ENCODE data around the gene FPGS.

DNA sequence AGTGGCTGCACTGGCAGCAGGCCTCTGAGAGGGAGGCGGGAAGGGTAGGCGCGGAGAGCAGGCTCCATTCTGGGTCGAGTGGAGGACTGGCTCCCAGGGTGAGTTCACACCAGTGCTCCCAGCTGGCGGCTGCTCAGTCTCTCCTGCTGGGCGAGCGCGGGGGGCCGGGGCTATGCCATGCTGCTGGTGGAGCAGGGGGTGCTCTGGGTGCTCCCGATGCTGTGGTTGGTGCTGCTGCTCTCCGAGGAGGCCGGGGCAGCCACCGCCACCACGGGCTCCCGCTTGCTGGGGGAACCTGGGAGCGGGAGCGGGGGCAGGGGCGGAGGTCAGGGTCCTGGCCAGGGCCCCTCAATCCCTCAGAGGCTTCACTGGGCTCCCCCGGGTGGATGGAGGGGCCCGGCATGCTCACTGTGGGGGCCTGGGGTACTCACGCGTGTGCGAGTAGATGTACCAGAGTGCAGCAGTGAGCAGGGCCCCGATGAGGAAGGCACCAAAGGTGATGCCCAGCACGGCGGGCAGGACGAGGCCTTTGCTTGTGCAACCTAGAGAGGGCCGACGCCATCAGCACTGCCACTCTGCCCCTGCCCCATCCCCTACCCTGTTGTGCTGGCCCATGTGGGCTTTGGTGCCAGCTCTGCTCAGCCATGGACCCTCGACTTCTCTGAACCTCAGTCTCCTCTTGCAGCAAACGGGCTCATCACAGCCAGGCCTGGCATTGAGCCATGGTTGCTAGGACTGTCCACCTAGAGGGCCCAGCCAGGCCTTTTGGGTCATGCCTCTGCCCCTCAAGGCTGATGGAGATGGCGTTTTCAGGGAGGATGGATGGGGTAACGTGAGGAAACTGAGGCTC is 13.1 kb downstream of the FPGS start:
- TF ChIP-seq EZH2 (IDR thresholded peaks at IDR 0.05) = no peak
- no peak for TF ChIP-seq POLR2AphosphoS5 (IDR thresholded peaks at IDR 0.05; ENCODE audit: borderline replicate concordance, low read depth, low read length)
- TF ChIP-seq FOXP2 (optimal IDR thresholded peaks at IDR 0.05; ENCODE audit: control extremely low read depth, extremely low read length, insufficient read depth) = no peak
